HG03039 (cell line): ENCODE data around the gene PBX3.

ENCODE experiments used
- ATAC-seq: cut with Tn5 transposase; IDR thresholded peaks from one replicate; pipeline ENCODE4 v1.9.1; 2021; ENCODE audit warnings: mild to moderate bottlenecking, moderate library complexity; ENCODE audit not compliant: unreplicated experiment

PBX3 gene

GRCh38 chr9:125991886-125992529, 244.8 kb downstream of the PBX3 start:
- no peak for ATAC-seq

- ATAC-seq, result no peak
These were observed 245.4 kb downstream of the PBX3 start for GRCh38 chr9:125992557-125992956.

GRCh38 chr9:125993466-125993865, 246.3 kb downstream of the PBX3 start:
- no peak for ATAC-seq

- no peak for ATAC-seq
These were observed 247.1 kb downstream of the PBX3 start for GRCh38 chr9:125994066-125994943.

GRCh38 chr9:125995006-125995405, 247.8 kb downstream of the PBX3 start:
- ATAC-seq, result no peak

- ATAC-seq, result no peak
These were observed 248.5 kb downstream of the PBX3 start for GRCh38 chr9:125995706-125996105.

- ATAC-seq, result no peak
These were observed 249.6 kb downstream of the PBX3 start for GRCh38 chr9:125996791-125997190.

GRCh38 chr9:125997196-125997823, 250.1 kb downstream of the PBX3 start:
- ATAC-seq, result no peak

GRCh38 chr9:125998837-125999503, 251.8 kb downstream of the PBX3 start:
- ATAC-seq, result no peak

GRCh38 chr9:125999504-125999881, 252.3 kb downstream of the PBX3 start:
- no peak for ATAC-seq

- no peak for ATAC-seq
These were observed 253.1 kb downstream of the PBX3 start for GRCh38 chr9:126000256-126000655.

- no peak for ATAC-seq
These were observed 253.8 kb downstream of the PBX3 start for GRCh38 chr9:126000731-126001580.

GRCh38 chr9:126001581-126002225, 254.5 kb downstream of the PBX3 start:
- ATAC-seq, result no peak

- ATAC-seq, result no peak
These were observed 255.5 kb downstream of the PBX3 start for GRCh38 chr9:126002476-126003350.

- ATAC-seq, result no peak
These were observed 261.9 kb downstream of the PBX3 start for GRCh38 chr9:126009047-126009446.

- no peak for ATAC-seq
These were observed 267.6 kb downstream of the PBX3 start for GRCh38 chr9:126014726-126015125.

- no peak for ATAC-seq
These were observed 268.3 kb downstream of the PBX3 start for GRCh38 chr9:126015424-126015823.

- ATAC-seq, result no peak
These were observed 269.6 kb downstream of the PBX3 start for GRCh38 chr9:126016579-126017290.
